Measurements from ENCODE around the gene FAM13A. TPM values are rescaled to one million over a fixed set of nuclear protein-coding genes. Genes with fewer than 3 reads are reported as not detected.

Gene FAM13A
- total RNA-seq, 1 donor from 2014 or later, result 16.9 TPM

GRCh38 chr4:88734403-88734949 lies 322.5 kb downstream of the FAM13A start:
- intact Hi-C loops (cut with micrococcal nuclease), result no loop called here

GRCh38 chr4:88732714-88733368 lies 324.1 kb downstream of the FAM13A start:
- peaks cover 47% of the 10 kb centered on the region for H3K36me3 ChIP-seq
- no peak overlapping the region for H3K27ac ChIP-seq (replicated peaks)
- no peak overlapping the region for H3K4me3 ChIP-seq
- H3K4me1 ChIP-seq, result peaks cover 46% of the 10 kb centered on the region
- no peak for DNase-seq
- no peak for TF ChIP-seq CTCF (IDR thresholded peaks at IDR 0.05; ENCODE audit: borderline replicate concordance)
- intact Hi-C loops (cut with micrococcal nuclease), result no loop called here
- no peaks in the 10 kb centered on the region for H3K27me3 ChIP-seq (ENCODE audit: low read depth)
- H3K9me3 ChIP-seq (replicated peaks), result no peaks in the 10 kb centered on the region

More at GRCh38 chr4:88734403-88734949, 322.5 kb downstream of the FAM13A start:
- DNase-seq, result no peak
- no peaks in the 10 kb centered on the region for H3K9me3 ChIP-seq (replicated peaks)
- H3K4me3 ChIP-seq, result no peak overlapping the region
- peak overlapping the region; percentile 44 for H3K27ac ChIP-seq (replicated peaks)
- H3K27me3 ChIP-seq (ENCODE audit: low read depth), result no peaks in the 10 kb centered on the region
- TF ChIP-seq CTCF (IDR thresholded peaks at IDR 0.05; ENCODE audit: borderline replicate concordance), result no peak
- H3K36me3 ChIP-seq, result peaks cover 48% of the 10 kb centered on the region
- peaks cover 32% of the 10 kb centered on the region for H3K4me1 ChIP-seq

GRCh38 chr4:88731381-88731780 lies 325.6 kb downstream of the FAM13A start:
- intact Hi-C loops (cut with micrococcal nuclease), result no loop called here
- H3K27ac ChIP-seq (replicated peaks), result no peak overlapping the region
- H3K27me3 ChIP-seq (ENCODE audit: low read depth), result no peaks in the 10 kb centered on the region
- H3K4me3 ChIP-seq, result no peak overlapping the region
- no peak for TF ChIP-seq CTCF (IDR thresholded peaks at IDR 0.05; ENCODE audit: borderline replicate concordance)
- no peaks in the 10 kb centered on the region for H3K9me3 ChIP-seq (replicated peaks)
- H3K4me1 ChIP-seq, result peaks cover 40% of the 10 kb centered on the region
- peaks cover 55% of the 10 kb centered on the region for H3K36me3 ChIP-seq
- DNase-seq, result no peak

- TF ChIP-seq CTCF (IDR thresholded peaks at IDR 0.05; ENCODE audit: borderline replicate concordance), result no peak
- intact Hi-C loops (cut with micrococcal nuclease), result no loop called here
- no peaks in the 10 kb centered on the region for H3K27me3 ChIP-seq (ENCODE audit: low read depth)
- H3K36me3 ChIP-seq, result peaks cover 61% of the 10 kb centered on the region
- no peak for DNase-seq
- H3K4me3 ChIP-seq, result no peak overlapping the region
- no peaks in the 10 kb centered on the region for H3K9me3 ChIP-seq (replicated peaks)
- peaks cover 34% of the 10 kb centered on the region for H3K4me1 ChIP-seq
- no peak overlapping the region for H3K27ac ChIP-seq (replicated peaks)
Observed at GRCh38 chr4:88730811-88731210, 326.2 kb downstream of the FAM13A start.

- no peaks in the 10 kb centered on the region for H3K27me3 ChIP-seq (ENCODE audit: low read depth)
- no peak for DNase-seq
- intact Hi-C loops (cut with micrococcal nuclease), result no loop called here
- TF ChIP-seq CTCF (IDR thresholded peaks at IDR 0.05; ENCODE audit: borderline replicate concordance), result no peak
- H3K36me3 ChIP-seq, result peaks cover 74% of the 10 kb centered on the region
- no peak overlapping the region for H3K27ac ChIP-seq (replicated peaks)
- no peaks in the 10 kb centered on the region for H3K9me3 ChIP-seq (replicated peaks)
- H3K4me1 ChIP-seq, result peaks cover 33% of the 10 kb centered on the region
- no peak overlapping the region for H3K4me3 ChIP-seq
Observed at GRCh38 chr4:88729146-88729760, 327.7 kb downstream of the FAM13A start.
